Left forelimb (tissue), 1 donor: ENCODE data around the gene TIMELESS.
"Not testable (repeated sequence)": the region's sequence is repeated elsewhere in the genome, so short reads cannot be mapped to it uniquely, and the experiment has no call there.

Source experiments
- DNase-seq: peaks from one replicate; pipeline ENCODE4 v3.0.0-alpha.2; 2018; ENCODE audit warnings: low spot score

Gene TIMELESS

DNA sequence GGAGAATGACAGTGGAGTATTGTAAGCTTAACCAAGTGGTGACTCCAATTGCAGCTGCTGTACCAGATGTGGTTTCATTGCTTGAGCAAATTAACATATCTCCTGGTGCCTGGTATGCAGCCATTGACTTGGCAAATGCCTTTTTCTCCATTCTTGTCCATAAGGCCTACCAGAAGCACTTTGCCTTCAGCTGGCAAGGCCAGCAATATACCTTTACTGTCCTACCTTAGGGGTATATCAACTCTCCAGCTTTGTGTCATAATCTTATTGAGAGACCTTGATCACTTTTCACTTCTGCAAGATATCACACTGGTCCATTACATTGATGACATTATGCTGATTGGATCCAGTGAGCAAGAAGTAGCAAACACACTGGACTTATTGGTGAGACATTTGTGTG lies 47.6 kb downstream of the TIMELESS start:
- DNase-seq = not testable (repeated sequence)

DNA sequence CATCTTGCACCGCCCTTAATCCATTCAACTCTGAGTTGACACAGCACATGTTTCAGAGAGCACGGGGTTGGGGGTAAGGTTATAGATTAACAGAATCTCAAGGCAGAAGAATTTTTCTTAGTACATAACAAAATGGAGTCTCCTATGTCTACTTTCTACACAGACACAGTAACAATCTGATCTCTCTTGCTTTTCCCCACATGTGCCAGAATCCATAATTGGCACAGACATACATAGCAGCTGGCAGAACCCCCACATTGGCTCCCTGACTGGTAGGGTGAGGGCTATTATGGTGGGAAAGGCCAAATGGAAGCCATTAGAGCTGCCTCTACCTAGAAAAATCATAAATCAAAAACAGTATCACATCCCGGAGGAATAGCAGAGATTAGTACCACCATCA lies 48.1 kb downstream of the TIMELESS start:
- not testable (repeated sequence) for DNase-seq

DNA sequence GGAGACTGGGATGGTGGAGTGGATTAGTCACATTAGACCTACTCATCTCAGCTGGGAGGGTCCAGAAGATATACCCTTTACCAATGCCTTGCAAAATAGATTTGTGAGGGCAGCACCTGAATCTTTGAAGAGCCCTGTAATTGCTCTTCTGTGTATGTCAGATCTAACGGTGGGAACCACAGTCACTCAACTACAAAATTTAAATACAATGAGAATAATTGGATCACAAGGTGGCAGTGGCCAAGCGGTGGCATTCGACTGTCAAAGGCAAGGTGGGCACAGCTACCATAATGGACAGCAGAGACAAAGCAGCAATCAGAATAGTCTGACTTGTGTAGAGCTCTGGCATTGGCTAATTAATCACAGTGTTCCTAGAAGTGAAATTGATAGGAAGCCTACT lies 49.8 kb downstream of the TIMELESS start:
- DNase-seq = not testable (repeated sequence)

DNA sequence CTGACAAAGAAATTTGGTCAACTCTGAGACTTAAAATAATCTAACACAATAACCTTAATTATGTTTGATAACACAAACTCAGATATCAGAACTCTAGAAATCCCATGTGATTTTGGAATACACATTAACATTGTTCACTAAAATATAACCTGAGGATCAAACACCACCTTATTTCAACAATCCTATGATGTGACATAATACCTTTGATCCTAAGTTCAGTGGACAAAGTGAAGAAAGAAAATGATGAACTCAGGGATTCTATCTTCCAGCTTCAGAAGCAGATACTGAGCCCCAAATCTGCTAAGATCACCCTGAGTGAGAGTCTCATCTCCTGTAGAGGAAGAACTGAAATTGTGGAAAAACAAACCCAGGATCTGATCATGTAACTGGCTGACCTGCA lies 50.9 kb downstream of the TIMELESS start:
- no peak for DNase-seq

DNA sequence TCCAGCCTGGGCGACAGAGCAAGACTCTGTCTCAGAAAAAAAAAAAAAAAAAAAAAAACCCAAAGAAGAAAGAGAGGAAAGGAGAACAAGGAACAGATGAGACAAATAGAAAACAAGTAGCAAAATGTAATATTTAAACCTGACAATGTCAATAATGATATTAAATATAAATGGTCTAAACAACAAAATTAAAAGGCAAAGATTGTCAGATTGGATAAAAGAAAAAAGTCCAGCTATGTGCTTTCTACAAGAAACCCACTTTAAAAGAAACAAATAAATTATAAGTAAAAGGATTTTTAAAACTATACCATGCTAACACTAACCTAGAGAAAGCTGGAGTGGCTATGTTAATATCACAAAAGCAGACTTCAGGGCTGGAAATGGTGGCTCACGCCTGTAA lies 56.9 kb downstream of the TIMELESS start:
- no peak for DNase-seq

DNA sequence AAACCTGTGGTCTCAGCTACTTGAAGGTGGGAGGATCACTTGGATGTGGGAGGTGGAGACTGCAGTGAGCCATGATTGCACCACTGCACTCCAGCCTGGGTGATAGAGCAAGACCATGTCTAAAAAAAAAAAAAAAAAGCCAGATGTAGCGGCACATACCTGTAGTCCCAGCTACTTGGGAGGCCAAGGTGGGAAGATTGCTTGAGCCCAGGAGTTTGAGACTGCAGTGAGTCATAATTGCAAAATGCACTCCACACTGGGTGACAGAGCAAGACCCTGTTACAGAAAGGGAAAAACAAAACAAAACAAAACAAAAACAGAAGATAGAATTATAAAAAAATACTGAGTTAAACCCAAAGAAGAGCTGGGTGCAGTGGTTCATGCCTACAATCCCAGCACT lies 57.5 kb downstream of the TIMELESS start:
- DNase-seq = no peak

DNA sequence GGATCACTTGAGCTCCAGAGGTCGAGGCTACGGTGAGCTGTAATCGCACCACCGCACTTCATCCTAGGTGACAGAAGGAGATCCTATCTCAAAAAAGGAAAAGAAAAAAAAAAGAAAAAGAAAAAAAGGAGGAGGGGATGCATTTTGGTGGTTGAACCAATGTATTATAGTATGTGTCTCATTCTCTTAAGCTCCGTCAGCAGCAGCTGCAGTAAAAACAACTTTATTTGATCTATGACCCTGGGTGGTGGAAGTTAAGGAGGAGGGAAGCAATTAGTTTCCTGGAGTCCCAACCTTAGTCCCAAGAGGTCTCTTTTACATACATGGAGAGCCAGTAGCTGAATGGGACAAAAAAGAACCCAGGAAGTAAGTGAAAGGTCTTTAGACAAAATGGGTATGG lies 59.8 kb downstream of the TIMELESS start:
- DNase-seq = no peak

DNA sequence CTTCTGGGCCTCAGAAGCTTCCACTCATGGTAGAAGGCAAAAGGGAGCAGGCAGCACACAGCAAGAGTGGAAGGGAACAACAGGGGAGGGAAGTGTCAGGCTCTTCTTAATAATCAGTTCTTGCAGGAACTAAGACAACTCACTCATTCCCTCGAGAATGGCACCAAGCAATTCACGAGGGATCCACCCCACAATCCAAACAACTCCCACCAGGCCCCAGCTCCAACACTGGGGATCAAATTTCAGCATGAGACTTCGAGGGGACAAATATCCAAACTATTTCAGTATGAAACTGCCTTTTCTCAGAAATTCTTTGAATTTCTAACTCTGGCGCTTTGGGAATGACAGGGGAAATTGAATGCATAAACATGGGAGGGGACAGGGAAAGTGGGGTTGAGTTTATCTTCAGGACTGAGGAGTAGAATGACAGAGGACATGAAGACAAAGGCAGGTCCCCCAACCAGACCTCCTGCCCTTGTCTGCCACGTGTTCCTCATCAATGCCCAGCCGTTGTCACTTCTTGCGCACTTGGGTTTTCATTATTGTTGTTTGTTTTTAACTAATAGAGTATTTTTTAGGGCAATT lies 62.0 kb downstream of the TIMELESS start:
- no peak for DNase-seq

DNA sequence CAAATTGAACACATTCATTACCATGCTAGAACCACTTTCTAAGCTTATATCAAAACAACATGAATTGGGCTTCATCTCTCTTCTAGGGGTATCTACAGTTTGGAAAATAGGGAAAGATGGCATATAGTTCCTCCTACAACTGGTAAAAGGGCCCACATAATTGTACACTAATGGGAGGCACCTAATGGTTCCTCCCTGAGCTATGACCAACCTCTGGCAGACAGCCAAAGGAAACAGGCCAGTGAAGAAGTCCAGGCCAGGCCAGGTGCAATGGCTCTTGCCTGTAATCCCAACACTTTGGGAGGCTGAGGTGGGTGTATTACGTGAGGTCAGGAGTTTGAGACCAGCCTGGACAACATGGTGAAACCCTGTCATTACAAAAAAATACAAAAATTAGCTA lies 63.4 kb downstream of the TIMELESS start:
- DNase-seq = no peak

DNA sequence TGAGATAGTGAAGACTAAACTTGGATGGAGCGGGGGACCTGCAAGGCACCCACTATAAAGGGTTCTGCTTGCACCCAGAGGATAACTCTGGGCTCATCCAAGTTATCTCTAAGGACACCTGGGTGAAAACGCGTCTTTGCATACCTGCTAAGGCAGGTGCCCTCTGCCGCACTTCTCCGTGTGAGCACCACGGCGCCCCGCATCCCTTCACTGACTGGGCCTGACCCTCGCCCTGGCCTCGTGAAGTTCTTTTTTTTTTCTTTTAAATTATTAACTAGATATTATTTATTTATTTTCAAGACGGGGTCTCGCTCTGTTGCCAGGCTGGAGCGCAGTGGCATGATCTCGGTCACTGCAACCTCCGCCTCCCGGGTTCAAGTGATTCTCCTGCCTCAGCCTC lies 66.6 kb downstream of the TIMELESS start:
- DNase-seq = no peak

DNA sequence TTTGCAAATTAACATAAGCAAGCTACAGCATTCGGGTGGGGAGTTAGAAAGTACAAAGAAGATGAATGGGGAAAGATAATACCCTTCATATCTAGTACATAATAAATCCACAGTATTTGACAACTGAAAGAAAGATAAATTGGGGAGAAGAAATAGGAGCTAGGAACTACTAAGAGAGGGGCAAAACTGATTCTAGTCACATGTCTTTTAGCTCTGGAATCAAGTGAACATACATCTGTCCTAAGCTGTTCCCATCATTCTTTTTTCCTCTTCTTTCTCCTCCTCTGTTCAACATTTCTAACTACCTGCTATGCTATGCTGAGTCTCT lies 71.3 kb downstream of the TIMELESS start:
- no peak for DNase-seq

DNA sequence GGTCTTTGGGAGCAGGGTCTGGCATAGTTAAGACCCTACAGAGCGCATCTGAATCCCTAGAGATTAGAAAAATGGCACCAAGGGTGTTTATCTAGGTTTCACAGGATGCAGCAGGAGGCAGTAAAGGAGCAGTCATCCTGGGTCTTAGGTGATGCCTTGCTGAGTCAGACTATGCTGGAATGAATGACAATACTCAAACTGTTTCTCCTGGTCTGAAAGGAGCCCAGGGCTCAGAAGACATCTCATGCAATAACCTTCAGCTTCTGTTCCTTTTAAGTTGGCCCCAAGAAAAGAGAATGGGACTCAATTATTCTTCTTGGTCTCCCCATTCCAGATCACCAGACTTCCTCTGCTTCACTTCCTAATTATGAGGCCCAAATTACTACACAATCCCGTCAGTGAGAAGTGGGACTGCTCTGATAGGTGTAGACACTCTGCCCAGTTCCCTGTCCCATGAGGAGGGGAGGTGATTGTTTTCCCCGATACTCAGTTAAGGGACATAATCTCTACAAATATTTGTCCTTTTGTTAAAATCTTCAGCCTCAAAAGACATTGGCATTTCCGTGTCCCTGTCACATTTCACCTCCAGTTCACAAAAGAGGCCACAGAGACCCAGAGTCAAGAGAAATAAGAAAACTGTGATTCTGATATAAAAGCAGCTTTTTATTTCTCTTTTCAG lies 71.8 kb downstream of the TIMELESS start:
- no peak for DNase-seq

DNA sequence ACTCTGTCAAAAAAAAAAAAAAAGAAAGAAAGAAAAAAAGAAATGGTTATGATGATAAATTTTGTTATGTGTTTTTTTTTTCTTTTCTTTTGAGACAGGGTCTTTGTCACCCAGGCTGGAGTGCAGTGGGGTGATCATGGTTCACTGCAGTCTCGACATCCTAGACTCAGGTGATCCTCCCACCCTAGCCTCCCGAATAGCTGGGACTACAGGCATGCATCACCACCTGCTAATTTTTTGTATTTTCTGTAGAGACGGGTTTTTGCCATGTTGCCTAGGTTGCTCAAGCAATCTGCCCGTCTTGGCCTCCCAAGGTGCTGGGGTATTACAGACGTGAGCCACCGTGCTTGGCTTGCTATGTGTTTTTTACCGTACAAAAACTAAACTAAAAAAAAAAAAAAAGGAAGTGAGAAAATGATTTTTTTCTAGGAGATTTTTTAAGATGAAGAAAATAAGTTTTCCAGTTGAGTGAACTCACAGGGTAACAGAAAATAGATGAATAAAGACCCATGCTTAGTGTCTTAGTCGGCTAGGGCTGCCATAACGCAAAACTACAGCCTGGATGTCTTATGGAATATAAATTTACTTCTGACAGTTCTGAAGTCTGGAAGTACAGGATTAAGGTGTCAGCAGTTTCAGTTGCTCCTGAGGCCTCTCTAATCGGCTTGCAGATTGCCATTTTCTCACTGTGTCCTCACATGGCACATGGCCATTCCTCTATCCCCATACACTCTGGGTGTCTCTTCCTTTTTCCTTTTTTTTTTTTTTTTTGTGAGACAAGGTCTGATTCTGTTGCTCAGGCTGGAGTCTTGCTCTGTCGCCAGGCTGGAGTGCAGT lies 73.4 kb downstream of the TIMELESS start:
- no peak for DNase-seq

DNA sequence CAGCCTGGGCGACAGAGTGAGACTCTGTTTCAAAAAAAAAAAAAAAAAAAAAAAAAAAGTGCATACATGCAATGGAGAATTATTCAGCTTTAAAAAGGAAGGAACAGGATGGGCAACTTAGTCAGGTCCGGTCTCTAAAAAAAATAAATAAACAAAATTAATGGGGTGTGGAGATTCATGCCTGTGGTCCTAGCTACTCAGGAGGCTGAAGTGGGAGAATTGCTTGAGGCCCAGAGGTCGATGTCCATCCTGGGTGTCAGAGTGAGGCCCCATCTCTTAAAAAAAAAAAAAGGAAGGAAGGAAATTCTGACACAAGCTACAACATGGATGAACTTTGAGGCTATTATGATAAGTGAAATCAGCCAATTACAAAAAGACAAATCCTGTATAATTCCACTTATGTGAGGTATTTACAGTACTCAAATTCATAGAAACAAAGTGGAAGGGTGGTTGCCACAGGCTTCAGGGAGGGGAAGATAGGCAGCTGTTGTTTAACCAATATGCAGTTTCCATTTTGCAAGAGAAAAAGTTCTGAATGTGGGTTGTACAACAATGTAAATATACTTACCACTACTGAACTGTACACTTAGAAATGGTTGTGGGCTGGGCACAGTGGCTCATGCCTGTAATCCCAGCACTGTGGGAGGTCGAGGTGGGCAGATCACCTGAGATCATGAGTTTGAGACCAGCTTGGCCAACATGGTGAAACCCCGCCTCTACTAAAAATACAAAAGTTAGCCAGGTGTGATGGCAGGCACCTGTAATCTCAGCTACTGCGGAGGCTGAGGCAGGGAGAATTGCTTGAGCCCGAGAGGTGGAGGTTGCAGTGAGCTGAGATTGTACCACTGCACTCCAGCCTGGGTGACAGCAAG lies 74.3 kb downstream of the TIMELESS start:
- no peak for DNase-seq

DNA sequence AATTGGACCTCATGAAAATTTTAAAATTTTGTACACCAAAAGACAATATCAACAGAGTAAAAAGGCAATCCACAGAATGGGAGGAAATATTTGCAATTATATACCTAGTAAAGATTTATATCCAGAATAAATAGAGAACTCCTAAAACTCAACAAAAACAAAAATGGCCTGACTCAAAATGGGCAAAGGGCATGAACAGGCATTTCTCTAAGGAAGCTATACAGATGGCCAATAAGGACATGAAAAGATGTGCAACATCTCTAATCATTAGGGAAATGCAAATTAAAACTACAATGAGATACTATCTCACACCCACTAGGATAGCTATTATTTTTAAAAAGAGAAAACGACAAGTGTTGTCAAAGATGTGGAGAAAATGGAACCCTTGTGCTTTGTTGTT lies 75.7 kb downstream of the TIMELESS start:
- DNase-seq = no peak

DNA sequence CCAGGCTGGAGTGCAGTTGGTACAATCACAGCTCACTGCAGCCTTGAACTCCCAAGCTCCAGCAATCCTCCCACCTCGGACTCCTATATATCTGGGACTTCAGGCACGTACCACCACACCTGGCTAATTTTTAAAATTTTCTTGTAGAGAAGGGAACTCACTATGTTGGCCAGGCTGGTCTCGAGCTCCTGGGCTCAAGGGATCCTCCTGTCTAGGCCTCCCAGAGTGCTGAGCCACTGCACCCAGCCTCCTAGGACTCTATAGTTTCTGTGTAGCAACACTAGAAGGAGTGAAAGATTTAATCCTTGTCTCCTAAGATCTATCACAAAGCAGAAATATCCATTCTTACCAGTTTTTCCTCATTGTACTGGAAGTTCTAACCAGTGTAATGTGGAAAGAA lies 82.3 kb downstream of the TIMELESS start:
- DNase-seq = no peak
